OCI-LY1 (cell line): Measurements from ENCODE around the gene RAB13.

Experiments used
- H2AFZ ChIP-seq: fragments of 200-600 bp; sonication (generic), shearing (Covaris generic); 2 replicates; pipeline ENCODE4 v1.6.0; 2014; ENCODE audit warnings: antibody characterized with exemption, mild to moderate bottlenecking, low read length
- H3F3A ChIP-seq: fragments of 200-600 bp; sonication (generic), shearing (Covaris generic); 2 replicates; pipeline ENCODE4 v1.6.0; 2014; ENCODE audit warnings: mild to moderate bottlenecking, antibody characterized with exemption, low read length, moderate library complexity; ENCODE audit not compliant: insufficient read depth
- H3K27ac ChIP-seq: fragments of 200-600 bp; sonication (generic); 2 replicates; pipeline ENCODE4 v1.5.1; 2014; ENCODE audit warnings: low read length, mixed run types, mild to moderate bottlenecking, low read depth; ENCODE audit not compliant: poor library complexity, severe bottlenecking
- H3K27me3 ChIP-seq: fragments of 200-600 bp; sonication (generic); 2 replicates; pipeline ENCODE4 v1.6.0; 2014; ENCODE audit warnings: antibody characterized with exemption, mild to moderate bottlenecking, low read length, moderate library complexity; ENCODE audit not compliant: insufficient read depth
- H3K36me3 ChIP-seq: fragments of 200-600 bp; sonication (generic); 2 replicates; pipeline ENCODE4 v1.6.1; 2014; ENCODE audit warnings: mild to moderate bottlenecking, antibody characterized with exemption, low read length, moderate library complexity, mixed read lengths; ENCODE audit not compliant: insufficient read depth
- H3K4me1 ChIP-seq: fragments of 200-600 bp; sonication (generic); 2 replicates; pipeline ENCODE4 v1.5.1; 2014; ENCODE audit warnings: mild to moderate bottlenecking, low read length, moderate library complexity; ENCODE audit not compliant: insufficient read depth, severe bottlenecking
- H3K4me2 ChIP-seq: fragments of 200-600 bp; sonication (generic), shearing (Covaris generic); 2 replicates; pipeline ENCODE4 v1.6.1; 2014; ENCODE audit warnings: low read length
- H3K4me3 ChIP-seq: fragments of 200-600 bp; sonication (generic); 2 replicates; pipeline ENCODE4 v1.5.1; 2014; ENCODE audit warnings: low read length, low read depth, mild to moderate bottlenecking, mixed read lengths; ENCODE audit not compliant: poor library complexity, severe bottlenecking
- H3K79me2 ChIP-seq: fragments of 200-600 bp; shearing (Covaris generic); 2 replicates; pipeline ENCODE4 v1.6.1; 2016; ENCODE audit warnings: mixed run types, low read length, mixed read lengths; ENCODE audit not compliant: insufficient read depth
- H3K9ac ChIP-seq: fragments of 200-600 bp; sonication (generic), shearing (Covaris generic); 2 replicates; pipeline ENCODE4 v1.6.1; 2014; ENCODE audit warnings: mild to moderate bottlenecking, low read length, mixed read lengths
- H3K9me2 ChIP-seq: fragments of 200-600 bp; sonication (generic), shearing (Covaris generic); 2 replicates; pipeline ENCODE4 v1.6.1; 2014; ENCODE audit warnings: low read depth, mild to moderate bottlenecking, low read length, mixed read lengths
- H3K9me3 ChIP-seq: fragments of 200-600 bp; shearing (Covaris generic); 2 replicates; pipeline ENCODE4 v1.6.1; 2014; ENCODE audit warnings: low read length, mixed read lengths
- H4K20me1 ChIP-seq: fragments of 200-600 bp; sonication (generic), shearing (Covaris generic); 2 replicates; pipeline ENCODE4 v1.6.0; 2016; ENCODE audit warnings: mild to moderate bottlenecking, low read length; ENCODE audit not compliant: insufficient read depth
- EZH2 ChIP-seq: fragments of 200-600 bp; sonication (generic), shearing (Covaris generic); IDR thresholded peaks from 2 replicates; pipeline ENCODE4 v1.8.0; 2017; ENCODE audit warnings: borderline replicate concordance, mixed run types, mild to moderate bottlenecking, antibody characterized with exemption, low read length, moderate library complexity, mixed read lengths
- TF ChIP-seq, protein P1 (sequence below): fragments of 200-600 bp; sonication (generic), shearing (Covaris generic); IDR thresholded peaks from 2 replicates; pipeline ENCODE4 v1.5.1; 2017; ENCODE audit warnings: mild to moderate bottlenecking, antibody characterized with exemption, low read length, moderate library complexity, mixed read lengths

RAB13 gene

DNA sequence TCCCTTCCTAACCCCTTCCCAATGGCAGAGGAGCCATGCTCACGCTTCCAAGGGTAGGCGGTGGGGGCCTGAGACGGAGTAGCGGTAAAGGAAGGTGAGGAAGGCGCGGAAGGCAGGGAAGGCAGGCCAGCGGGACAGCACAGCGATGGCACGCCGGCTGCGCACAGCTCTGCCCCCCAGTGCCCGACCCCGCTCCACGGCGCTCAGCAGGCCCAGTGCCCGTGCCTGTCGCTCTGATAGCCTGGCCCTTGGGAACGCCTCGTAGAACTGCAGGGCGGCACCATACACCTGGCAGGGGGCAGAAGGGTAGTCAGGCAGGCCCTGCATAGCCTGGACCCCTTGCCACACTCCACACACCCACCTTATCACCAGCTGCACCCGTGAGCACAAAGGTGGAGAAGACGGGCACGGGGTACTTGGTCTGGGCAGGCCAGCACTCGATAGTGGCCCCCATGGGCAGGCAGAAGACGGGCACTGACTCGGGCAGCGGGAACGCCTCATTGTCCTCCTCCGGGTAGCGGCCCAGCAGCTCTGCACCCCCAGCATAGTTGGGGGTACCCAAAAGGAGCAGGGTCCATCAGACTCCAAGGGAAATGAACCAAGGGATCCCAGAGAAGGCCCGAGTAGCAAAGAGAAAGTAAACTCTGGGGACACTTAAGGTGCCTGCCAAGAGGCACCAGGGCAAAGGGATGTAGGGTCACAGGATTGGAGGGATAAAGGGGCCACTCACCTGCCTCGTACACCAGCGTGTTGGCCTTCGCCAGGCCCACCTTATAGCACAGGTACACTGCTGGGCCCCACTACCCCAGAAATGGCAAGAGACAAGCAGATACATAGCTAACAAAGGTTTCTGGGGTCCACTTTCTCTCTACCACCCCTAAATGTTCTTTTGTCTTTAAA lies 44.1 kb downstream of the RAB13 start:
- H3K9me3 ChIP-seq: no peaks in the 10 kb centered on the region
- H2AFZ ChIP-seq: no peak overlapping the region
- H3K4me2 ChIP-seq: no peak overlapping the region
- H3K27ac ChIP-seq: no peak overlapping the region
- H3K9ac ChIP-seq: no peak overlapping the region
- H3F3A ChIP-seq: peaks cover 2% of the 10 kb centered on the region; the same call in 1 of the 2 replicates
- H4K20me1 ChIP-seq: no peaks in the 10 kb centered on the region
- TF ChIP-seq, protein P1, sequence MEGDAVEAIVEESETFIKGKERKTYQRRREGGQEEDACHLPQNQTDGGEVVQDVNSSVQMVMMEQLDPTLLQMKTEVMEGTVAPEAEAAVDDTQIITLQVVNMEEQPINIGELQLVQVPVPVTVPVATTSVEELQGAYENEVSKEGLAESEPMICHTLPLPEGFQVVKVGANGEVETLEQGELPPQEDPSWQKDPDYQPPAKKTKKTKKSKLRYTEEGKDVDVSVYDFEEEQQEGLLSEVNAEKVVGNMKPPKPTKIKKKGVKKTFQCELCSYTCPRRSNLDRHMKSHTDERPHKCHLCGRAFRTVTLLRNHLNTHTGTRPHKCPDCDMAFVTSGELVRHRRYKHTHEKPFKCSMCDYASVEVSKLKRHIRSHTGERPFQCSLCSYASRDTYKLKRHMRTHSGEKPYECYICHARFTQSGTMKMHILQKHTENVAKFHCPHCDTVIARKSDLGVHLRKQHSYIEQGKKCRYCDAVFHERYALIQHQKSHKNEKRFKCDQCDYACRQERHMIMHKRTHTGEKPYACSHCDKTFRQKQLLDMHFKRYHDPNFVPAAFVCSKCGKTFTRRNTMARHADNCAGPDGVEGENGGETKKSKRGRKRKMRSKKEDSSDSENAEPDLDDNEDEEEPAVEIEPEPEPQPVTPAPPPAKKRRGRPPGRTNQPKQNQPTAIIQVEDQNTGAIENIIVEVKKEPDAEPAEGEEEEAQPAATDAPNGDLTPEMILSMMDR: no peak
- TF ChIP-seq EZH2: no peak
- peaks cover 61% of the 10 kb centered on the region for H3K36me3 ChIP-seq
- no peaks in the 10 kb centered on the region for H3K27me3 ChIP-seq
- peaks cover 7% of the 10 kb centered on the region; the same call in 1 of the 2 replicates for H3K79me2 ChIP-seq
- H3K4me3 ChIP-seq: no peak overlapping the region
- H3K4me1 ChIP-seq: peaks cover 18% of the 10 kb centered on the region
- no peaks in the 10 kb centered on the region for H3K9me2 ChIP-seq

DNA sequence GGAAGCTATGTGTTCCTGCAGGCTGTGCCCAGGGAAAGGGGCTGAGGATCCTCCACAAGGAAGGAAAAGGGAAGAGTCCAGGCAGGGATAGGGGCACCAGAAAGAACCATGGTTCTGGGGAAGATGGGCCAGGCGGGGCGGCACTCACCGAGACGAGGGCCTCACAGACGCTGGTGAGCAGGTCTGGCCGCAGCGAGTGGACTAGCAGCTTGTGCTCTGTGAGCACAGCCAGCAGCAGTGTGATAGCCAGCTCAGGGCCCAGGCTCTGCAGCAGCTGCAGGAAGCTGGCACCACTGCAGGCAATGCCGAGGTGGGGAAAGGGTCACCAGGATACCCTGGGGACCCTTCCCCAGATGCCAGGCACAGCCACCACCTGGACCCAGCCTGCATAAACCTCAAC lies 45.4 kb downstream of the RAB13 start:
- Histone ChIP-seq H3K79me2 (peaks cover 7% of the 10 kb centered on the region; the same call in 1 of the 2 replicates), H3K9ac (no peak overlapping the region), H3K4me2 (no peak overlapping the region), H3K9me2 (no peaks in the 10 kb centered on the region), H3F3A (no peaks in the 10 kb centered on the region), H2AFZ (no peak overlapping the region), H4K20me1 (no peaks in the 10 kb centered on the region), H3K36me3 (peaks cover 73% of the 10 kb centered on the region), H3K4me3 (no peak overlapping the region), H3K9me3 (no peaks in the 10 kb centered on the region), H3K4me1 (peaks cover 13% of the 10 kb centered on the region), H3K27me3 (no peaks in the 10 kb centered on the region), H3K27ac (no peak overlapping the region)
- TF ChIP-seq, protein P1: no peak
- TF ChIP-seq EZH2: no peak

DNA sequence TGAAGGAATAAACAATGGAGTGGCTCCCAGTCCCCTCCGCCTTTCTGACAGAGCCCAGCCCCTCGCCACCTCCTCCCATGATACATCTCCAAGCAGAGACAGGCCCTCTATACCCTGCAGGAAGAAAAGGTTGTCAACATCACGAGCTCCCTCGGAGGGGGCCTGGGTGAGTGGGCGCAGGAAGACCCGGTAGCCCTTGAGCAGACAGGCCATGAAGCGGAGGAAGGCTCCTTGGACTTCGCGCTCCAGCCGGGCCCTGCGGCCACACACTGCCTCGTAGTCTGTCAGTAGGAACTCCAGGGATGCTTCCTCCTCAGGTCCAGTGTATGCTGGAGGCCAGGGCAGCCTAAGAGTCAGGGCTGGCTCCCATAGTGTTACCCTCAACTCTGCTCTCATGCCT lies 46.7 kb downstream of the RAB13 start:
- Histone ChIP-seq H3K4me1 (peaks cover 7% of the 10 kb centered on the region), H3K36me3 (peaks cover 86% of the 10 kb centered on the region), H3K79me2 (0 out of 2 replicates have a peak, but pooled peaks cover 2% of the 10 kb centered on the region), H3F3A (no peaks in the 10 kb centered on the region), H3K9me3 (no peaks in the 10 kb centered on the region), H3K9me2 (no peaks in the 10 kb centered on the region), H3K9ac (no peak overlapping the region), H3K4me3 (no peak overlapping the region), H4K20me1 (no peaks in the 10 kb centered on the region), H3K27ac (no peak overlapping the region), H3K4me2 (no peak overlapping the region), H3K27me3 (no peaks in the 10 kb centered on the region), H2AFZ (no peak overlapping the region)
- TF ChIP-seq, protein P1: no peak
- no peak for TF ChIP-seq EZH2
